Right atrium auricular region (tissue), 2 donors: ENCODE data around the gene RBBP4. TPM values are rescaled to one million over a fixed set of nuclear protein-coding genes. Genes with fewer than 3 reads are reported as not detected.
"Not testable (repeated sequence)": the region's sequence is repeated elsewhere in the genome, so short reads cannot be mapped to it uniquely, and the experiment has no call there.

Source experiments
- DNase-seq: peaks from one replicate; pipeline ENCODE4 v3.0.0-alpha.2; 2019; ENCODE audit warnings: low spot score
- H3K27ac ChIP-seq, 2 donors: fragments of 200-600 bp; sonication (generic); 1 replicate in 1 of 2; 2 replicates in 1 of 2; pipeline ENCODE4 v1.5.1; 2016 to 2019
- H3K27me3 ChIP-seq, 2 donors: fragments of 200-600 bp; sonication (generic); one replicate each; pipeline versions ENCODE4 v1.5.1 to v1.6.0; 2017 to 2019
- H3K36me3 ChIP-seq: fragments of 200-600 bp; sonication (generic); one replicate; pipeline ENCODE4 v1.5.1; 2016
- H3K4me1 ChIP-seq, 2 donors: fragments of 200-600 bp; sonication (generic); one replicate each; pipeline versions ENCODE4 v1.5.1 to v1.6.0; 2017 to 2019
- H3K4me3 ChIP-seq, 2 donors: fragments of 200-600 bp; sonication (generic); 1 replicate in 1 of 2; 2 replicates in 1 of 2; pipeline ENCODE4 v1.5.1; 2017 to 2019; ENCODE audit warnings: mild to moderate bottlenecking in 1 of 2, moderate library complexity in 1 of 2
- H3K9me3 ChIP-seq, 2 donors: fragments of 200-600 bp; sonication (generic); one replicate each; pipeline ENCODE4 v1.5.1; 2019
- total RNA-seq, 2 donors: library from RNA; depleted of rRNA; stranded (reverse); fragments of >200 nt; gene quantifications; one replicate each; pipeline ENCODE4 v1.1.0, GENCODE V29; 2016
- TF ChIP-seq, protein P1 (sequence below), 2 donors: fragments of 200-600 bp; sonication (generic); IDR thresholded peaks; one replicate each; pipeline ENCODE4 v1.5.1; 2019; ENCODE audit warnings: antibody characterized with exemption in 2 of 2

RBBP4 gene
- total RNA-seq, 2 donors from 2014 or later = 62.5 to 65.7 TPM

DNA sequence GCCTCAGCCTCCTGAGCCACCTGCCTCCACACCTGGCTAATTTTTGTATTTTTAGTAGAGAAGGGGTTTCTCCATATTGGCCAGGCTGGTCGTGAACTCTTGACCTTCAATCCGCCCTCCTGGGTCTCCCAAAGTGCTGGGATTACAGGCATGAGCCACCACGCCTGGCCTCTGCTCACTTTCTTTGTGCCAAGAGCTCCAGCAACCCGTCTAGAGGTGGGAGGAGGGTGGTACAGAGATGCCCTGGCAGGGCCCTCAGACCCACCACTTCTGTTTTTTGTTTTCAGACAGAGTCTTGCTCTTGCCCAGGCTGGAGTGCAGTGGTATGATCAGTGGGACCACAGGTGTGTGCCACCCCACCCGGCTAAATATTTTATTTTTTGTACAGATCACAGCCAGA lies 58.5 kb downstream of the RBBP4 start:
- no peak overlapping the region for H3K27ac ChIP-seq
- TF ChIP-seq, protein P1, sequence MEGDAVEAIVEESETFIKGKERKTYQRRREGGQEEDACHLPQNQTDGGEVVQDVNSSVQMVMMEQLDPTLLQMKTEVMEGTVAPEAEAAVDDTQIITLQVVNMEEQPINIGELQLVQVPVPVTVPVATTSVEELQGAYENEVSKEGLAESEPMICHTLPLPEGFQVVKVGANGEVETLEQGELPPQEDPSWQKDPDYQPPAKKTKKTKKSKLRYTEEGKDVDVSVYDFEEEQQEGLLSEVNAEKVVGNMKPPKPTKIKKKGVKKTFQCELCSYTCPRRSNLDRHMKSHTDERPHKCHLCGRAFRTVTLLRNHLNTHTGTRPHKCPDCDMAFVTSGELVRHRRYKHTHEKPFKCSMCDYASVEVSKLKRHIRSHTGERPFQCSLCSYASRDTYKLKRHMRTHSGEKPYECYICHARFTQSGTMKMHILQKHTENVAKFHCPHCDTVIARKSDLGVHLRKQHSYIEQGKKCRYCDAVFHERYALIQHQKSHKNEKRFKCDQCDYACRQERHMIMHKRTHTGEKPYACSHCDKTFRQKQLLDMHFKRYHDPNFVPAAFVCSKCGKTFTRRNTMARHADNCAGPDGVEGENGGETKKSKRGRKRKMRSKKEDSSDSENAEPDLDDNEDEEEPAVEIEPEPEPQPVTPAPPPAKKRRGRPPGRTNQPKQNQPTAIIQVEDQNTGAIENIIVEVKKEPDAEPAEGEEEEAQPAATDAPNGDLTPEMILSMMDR (IDR thresholded peaks at IDR 0.05) = no peak

DNA sequence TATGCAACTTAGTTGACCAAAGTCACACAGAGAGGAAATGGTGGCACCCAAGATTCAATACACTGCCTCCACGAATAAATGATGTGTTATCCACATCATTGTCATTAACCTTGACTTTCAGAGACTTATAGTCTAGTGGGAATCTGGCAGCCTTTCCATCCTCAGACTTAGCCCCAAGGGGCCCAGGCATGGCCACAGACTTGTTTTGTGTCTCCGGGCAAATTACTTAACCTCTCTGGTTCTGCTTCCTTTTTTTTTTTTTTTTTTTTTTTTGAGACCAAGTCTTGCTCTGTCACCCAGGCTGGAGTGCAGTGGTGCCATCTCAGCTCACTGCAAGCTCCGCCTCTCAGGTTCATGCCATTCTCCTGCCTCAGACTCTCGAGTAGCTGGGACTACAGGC lies 60.2 kb downstream of the RBBP4 start:
- not testable (repeated sequence) for DNase-seq, H3K4me3 ChIP-seq, H3K27me3 ChIP-seq, H3K27ac ChIP-seq, H3K9me3 ChIP-seq, H3K36me3 ChIP-seq, H3K4me1 ChIP-seq

More for the DNA sequence above, 58.5 kb downstream of the RBBP4 start:
- Histone ChIP-seq H3K4me3 (no peak overlapping the region), H3K36me3 (no peaks in the 10 kb centered on the region), H3K9me3 (no peaks in the 10 kb centered on the region), H3K27me3 (no peaks in the 10 kb centered on the region), H3K4me1 (peaks cover 0 to 6% of the 10 kb centered on the region in 2 donors)
- DNase-seq = no peak

DNA sequence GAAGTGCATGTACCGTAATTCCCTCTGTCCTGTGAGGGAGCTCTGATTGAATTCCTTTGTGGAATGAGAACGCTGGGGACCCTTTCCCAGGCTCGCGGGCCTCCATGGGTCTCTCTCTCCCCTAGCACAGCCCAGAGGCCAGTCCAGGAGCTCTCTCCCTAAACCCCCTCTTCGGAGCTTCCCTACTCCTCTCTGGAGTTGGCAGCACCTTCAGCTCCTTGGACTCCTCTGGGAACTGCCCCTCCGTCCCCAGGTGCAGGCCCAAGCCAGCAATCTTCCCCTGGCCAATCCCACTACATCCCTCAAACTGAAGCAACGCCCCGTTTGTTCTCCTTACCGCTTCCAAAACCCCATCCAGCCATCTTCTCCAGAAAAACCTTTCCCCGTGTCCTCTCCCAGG lies 62.1 kb downstream of the RBBP4 start:
- H3K4me3 ChIP-seq = no peak overlapping the region
- H3K4me1 ChIP-seq = no peaks in the 10 kb centered on the region
- H3K27me3 ChIP-seq = no peaks in the 10 kb centered on the region
- no peak overlapping the region for H3K27ac ChIP-seq
- DNase-seq = no peak
- no peaks in the 10 kb centered on the region for H3K9me3 ChIP-seq
- no peaks in the 10 kb centered on the region for H3K36me3 ChIP-seq
- TF ChIP-seq, protein P1 (IDR thresholded peaks at IDR 0.05) = no peak

DNA sequence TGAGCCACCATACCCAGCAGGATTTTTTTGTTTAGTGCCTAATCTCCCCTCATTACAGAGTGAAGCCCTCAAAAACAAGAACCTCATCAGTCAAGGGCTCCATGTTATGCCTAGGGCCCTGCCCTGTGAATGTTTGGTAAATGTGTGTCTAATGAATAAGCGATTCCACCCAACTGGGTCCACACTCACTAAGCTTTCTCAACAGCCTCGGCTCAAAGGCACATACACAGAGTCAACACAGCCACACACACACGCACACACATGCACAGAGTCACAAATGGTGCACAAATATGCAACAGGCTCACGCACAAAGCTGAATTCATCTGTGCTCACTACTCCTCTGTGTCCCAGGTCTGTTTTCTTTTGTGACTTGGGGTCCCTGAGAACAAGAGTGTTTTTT lies 63.3 kb downstream of the RBBP4 start:
- DNase-seq = no peak
- no peaks in the 10 kb centered on the region for H3K27me3 ChIP-seq
- TF ChIP-seq, protein P1 (IDR thresholded peaks at IDR 0.05) = no peak
- no peak overlapping the region for H3K4me3 ChIP-seq
- H3K9me3 ChIP-seq = no peaks in the 10 kb centered on the region
- no peak overlapping the region for H3K27ac ChIP-seq
- no peaks in the 10 kb centered on the region for H3K4me1 ChIP-seq
- no peaks in the 10 kb centered on the region for H3K36me3 ChIP-seq

DNA sequence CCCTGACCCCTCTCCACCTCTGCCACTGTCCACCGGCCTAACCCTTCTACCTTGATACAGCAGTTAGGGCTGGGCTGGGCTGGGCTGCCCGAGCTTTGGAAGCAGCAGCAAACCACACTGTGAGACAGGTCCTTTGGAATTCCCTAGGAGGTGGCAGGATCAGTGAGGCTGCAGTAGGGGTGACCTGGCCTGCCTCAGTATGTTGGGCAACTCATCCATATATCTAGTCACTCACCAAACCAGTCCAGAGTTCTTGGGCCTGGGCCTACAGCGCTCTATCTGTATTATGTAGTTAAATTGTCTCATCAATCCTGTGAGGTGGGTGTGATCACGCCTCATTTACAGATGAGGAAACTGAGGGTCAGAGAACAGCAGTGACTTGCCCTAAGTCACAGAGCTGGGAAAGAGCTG lies 64.9 kb downstream of the RBBP4 start:
- no peak for DNase-seq
- Histone ChIP-seq H3K27ac (no peak overlapping the region), H3K4me3 (no peak overlapping the region), H3K9me3 (no peaks in the 10 kb centered on the region), H3K4me1 (no peaks in the 10 kb centered on the region), H3K36me3 (no peaks in the 10 kb centered on the region), H3K27me3 (no peaks in the 10 kb centered on the region)
- TF ChIP-seq, protein P1 (IDR thresholded peaks at IDR 0.05) = no peak

DNA sequence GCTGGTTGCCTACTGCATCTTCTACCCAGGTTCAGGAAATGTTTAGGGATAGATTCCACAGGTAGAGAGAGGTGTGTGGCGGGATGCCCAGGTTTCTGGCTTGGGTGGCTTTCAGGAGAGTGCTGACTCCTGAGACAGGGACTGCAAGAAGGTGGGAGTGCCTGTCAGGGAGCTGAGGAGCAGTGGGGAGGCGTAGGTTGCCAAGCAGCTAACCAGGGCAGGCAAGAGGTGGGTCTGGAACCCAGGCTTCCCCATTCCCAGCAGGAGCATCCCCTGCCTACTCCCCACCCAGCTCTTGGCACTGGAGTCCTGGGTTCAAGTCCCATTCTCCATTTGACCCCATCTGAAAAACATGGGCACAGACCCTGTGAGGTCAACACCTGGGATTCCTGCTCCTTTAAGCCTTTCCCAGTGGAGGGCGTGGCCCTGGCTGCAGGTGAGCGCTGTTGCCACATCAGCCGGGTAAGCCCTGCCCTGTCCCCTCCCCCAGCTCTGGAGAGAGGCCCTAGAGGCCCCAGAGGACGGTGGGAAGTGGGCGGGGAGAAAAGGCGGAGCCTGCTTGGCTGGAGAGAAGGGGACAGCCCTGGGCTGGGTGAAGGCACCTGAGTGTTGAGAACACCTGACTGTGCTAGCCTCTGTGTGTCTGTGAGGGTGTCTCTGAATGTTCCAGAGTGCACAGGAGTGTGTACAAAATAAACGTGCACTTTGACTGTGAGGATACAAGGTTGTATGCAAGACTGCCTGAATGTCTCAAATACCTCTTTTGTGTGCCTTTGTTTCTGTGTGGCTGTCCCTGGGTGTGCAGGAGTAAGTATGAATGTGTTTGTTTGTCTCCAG lies 65.5 kb downstream of the RBBP4 start:
- H3K9me3 ChIP-seq = no peaks in the 10 kb centered on the region
- H3K4me3 ChIP-seq = no peak overlapping the region
- TF ChIP-seq, protein P1 (IDR thresholded peaks at IDR 0.05) = no peak
- no peaks in the 10 kb centered on the region for H3K4me1 ChIP-seq
- no peak overlapping the region for H3K27ac ChIP-seq
- DNase-seq = no peak
- no peaks in the 10 kb centered on the region for H3K27me3 ChIP-seq
- H3K36me3 ChIP-seq = no peaks in the 10 kb centered on the region
